ENCODE data around the gene IQSEC3.

Gene IQSEC3

GRCh38 chr12:168763-169525, 102.4 kb downstream of the IQSEC3 start:
- no peak for DNase-seq

- no peak for DNase-seq
Observed at GRCh38 chr12:169528-170370, 103.2 kb downstream of the IQSEC3 start.

- no peak for DNase-seq
Observed at GRCh38 chr12:170371-171225, 104.0 kb downstream of the IQSEC3 start.

- DNase-seq = no peak
Observed at GRCh38 chr12:171276-171675, 104.7 kb downstream of the IQSEC3 start.

GRCh38 chr12:171743-172676, 105.4 kb downstream of the IQSEC3 start:
- no peak for DNase-seq

- no peak for DNase-seq
Observed at GRCh38 chr12:172732-173161, 106.2 kb downstream of the IQSEC3 start.

- no peak for DNase-seq
Observed at GRCh38 chr12:174124-174523, 107.6 kb downstream of the IQSEC3 start.

- DNase-seq = no peak
Observed at GRCh38 chr12:174596-174995, 108.0 kb downstream of the IQSEC3 start.

GRCh38 chr12:175250-175649, 108.7 kb downstream of the IQSEC3 start:
- no peak for DNase-seq

- DNase-seq = no peak
Observed at GRCh38 chr12:175759-176158, 109.2 kb downstream of the IQSEC3 start.

- peak; percentile 62 for DNase-seq
Observed at GRCh38 chr12:176321-177181, 110.0 kb downstream of the IQSEC3 start.

GRCh38 chr12:177336-177979, 110.9 kb downstream of the IQSEC3 start:
- DNase-seq = no peak

- DNase-seq = no peak
Observed at GRCh38 chr12:177980-178828, 111.6 kb downstream of the IQSEC3 start.

GRCh38 chr12:178829-179109, 112.2 kb downstream of the IQSEC3 start:
- no peak for DNase-seq

GRCh38 chr12:179131-179884, 112.7 kb downstream of the IQSEC3 start:
- DNase-seq = no peak

- DNase-seq = no peak
Observed at GRCh38 chr12:179885-180284, 113.3 kb downstream of the IQSEC3 start.

GRCh38 chr12:180445-180844, 113.9 kb downstream of the IQSEC3 start:
- no peak for DNase-seq

- DNase-seq = no peak
Observed at GRCh38 chr12:181921-182320, 115.4 kb downstream of the IQSEC3 start.

- DNase-seq = no peak
Observed at GRCh38 chr12:182381-182892, 115.9 kb downstream of the IQSEC3 start.
